Bronchial epithelial cell (primary cell): ENCODE measurements around the gene MICU1. TPM values are rescaled to one million over a fixed set of nuclear protein-coding genes. Genes with fewer than 3 reads are reported as not detected.

ENCODE experiments used
- DNase-seq: peaks from one replicate; pipeline ENCODE4 v3.0.0-alpha.2; 2010; ENCODE audit warnings: low read depth
- FAIRE-seq: peaks from 2 replicates; lab custom pipeline; 2011; peaks lifted over from hg19 to GRCh38; lab: Jason Lieb, UNC
- H3K27me3 ChIP-seq: 2 replicates; pipeline ENCODE4 v1.5.1; 2011; ENCODE audit warnings: low read length; ENCODE audit not compliant: control insufficient read depth, insufficient read depth
- H3K36me3 ChIP-seq: 2 replicates; pipeline ENCODE4 v1.5.1; 2011; ENCODE audit warnings: low read length; ENCODE audit not compliant: control insufficient read depth, insufficient read depth
- H3K4me3 ChIP-seq: 2 replicates; pipeline ENCODE4 v1.5.1; 2011; ENCODE audit warnings: mild to moderate bottlenecking, low read depth, low read length, control low read depth
- total RNA-seq: library from RNA; depleted of rRNA; stranded (reverse); fragments of >200 nt; gene quantifications from 2 replicates; pipeline ENCODE4 v1.2.1, GENCODE V29; 2014
- TF ChIP-seq, protein P1 (sequence below): IDR thresholded peaks from 2 replicates; pipeline ENCODE4 v1.5.1; 2011; ENCODE audit warnings: mild to moderate bottlenecking, moderate library complexity, low read length, control low read depth, inconsistent platforms; ENCODE audit not compliant: insufficient read depth, severe bottlenecking

MICU1 gene
- total RNA-seq, 1 donor from 2014 or later: 20.8 TPM

GRCh38 chr10:72509206-72509799 lies 116.6 kb downstream of the MICU1 start:
- Histone ChIP-seq H3K27me3 (no peaks in the 10 kb centered on the region), H3K4me3 (no peak overlapping the region), H3K36me3 (no peaks in the 10 kb centered on the region)
- TF ChIP-seq, protein P1, sequence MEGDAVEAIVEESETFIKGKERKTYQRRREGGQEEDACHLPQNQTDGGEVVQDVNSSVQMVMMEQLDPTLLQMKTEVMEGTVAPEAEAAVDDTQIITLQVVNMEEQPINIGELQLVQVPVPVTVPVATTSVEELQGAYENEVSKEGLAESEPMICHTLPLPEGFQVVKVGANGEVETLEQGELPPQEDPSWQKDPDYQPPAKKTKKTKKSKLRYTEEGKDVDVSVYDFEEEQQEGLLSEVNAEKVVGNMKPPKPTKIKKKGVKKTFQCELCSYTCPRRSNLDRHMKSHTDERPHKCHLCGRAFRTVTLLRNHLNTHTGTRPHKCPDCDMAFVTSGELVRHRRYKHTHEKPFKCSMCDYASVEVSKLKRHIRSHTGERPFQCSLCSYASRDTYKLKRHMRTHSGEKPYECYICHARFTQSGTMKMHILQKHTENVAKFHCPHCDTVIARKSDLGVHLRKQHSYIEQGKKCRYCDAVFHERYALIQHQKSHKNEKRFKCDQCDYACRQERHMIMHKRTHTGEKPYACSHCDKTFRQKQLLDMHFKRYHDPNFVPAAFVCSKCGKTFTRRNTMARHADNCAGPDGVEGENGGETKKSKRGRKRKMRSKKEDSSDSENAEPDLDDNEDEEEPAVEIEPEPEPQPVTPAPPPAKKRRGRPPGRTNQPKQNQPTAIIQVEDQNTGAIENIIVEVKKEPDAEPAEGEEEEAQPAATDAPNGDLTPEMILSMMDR: no peak
- DNase-seq: no peak
- no peak for FAIRE-seq

DNA sequence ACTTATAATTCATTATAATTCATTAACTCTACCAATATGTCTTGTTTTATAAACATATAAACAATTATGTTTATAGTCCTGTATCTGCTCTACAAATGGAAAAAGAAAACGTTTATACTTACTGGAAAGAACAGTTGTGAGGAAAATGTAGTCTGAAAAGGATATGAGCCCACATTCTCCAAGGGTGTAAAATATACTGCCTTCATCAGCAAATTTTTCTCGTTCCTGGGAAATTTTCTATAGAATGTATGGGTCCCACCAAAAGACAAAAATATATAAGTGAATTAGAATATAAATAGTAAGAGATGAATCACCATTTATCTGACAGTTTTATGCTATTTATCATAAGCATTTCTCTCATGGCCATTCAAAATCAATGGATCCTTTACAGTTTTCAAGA lies 117.8 kb downstream of the MICU1 start:
- no peaks in the 10 kb centered on the region for H3K27me3 ChIP-seq
- DNase-seq (no peak), FAIRE-seq (no peak)
- TF ChIP-seq, protein P1: no peak
- no peaks in the 10 kb centered on the region for H3K36me3 ChIP-seq
- no peak overlapping the region for H3K4me3 ChIP-seq

GRCh38 chr10:72506474-72506873 lies 119.4 kb downstream of the MICU1 start:
- no peak overlapping the region for H3K4me3 ChIP-seq
- no peaks in the 10 kb centered on the region for H3K36me3 ChIP-seq
- TF ChIP-seq, protein P1: no peak
- no peak for DNase-seq
- no peak for FAIRE-seq
- H3K27me3 ChIP-seq: no peaks in the 10 kb centered on the region

DNA sequence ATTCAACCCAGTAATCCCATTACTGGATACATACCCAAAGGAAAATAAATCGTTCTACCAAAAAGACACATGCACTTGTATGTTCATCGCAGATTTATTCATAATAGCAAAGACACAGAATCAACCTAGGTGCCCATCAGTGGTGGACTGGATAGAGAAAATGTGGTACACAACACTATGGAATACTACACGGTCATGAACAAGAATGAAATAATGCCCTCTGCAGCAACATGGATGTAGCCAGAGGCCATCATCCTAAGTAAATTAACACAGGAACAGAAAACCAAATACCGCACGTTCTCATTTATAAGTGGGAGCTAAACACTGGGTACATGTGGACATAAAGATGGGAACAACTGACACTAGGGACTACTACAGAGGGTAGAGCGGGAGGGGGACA lies 120.4 kb downstream of the MICU1 start:
- no peak for FAIRE-seq
- DNase-seq: no peak
- Histone ChIP-seq H3K27me3 (no peaks in the 10 kb centered on the region), H3K4me3 (no peak overlapping the region), H3K36me3 (no peaks in the 10 kb centered on the region)
- TF ChIP-seq, protein P1: no peak

DNA sequence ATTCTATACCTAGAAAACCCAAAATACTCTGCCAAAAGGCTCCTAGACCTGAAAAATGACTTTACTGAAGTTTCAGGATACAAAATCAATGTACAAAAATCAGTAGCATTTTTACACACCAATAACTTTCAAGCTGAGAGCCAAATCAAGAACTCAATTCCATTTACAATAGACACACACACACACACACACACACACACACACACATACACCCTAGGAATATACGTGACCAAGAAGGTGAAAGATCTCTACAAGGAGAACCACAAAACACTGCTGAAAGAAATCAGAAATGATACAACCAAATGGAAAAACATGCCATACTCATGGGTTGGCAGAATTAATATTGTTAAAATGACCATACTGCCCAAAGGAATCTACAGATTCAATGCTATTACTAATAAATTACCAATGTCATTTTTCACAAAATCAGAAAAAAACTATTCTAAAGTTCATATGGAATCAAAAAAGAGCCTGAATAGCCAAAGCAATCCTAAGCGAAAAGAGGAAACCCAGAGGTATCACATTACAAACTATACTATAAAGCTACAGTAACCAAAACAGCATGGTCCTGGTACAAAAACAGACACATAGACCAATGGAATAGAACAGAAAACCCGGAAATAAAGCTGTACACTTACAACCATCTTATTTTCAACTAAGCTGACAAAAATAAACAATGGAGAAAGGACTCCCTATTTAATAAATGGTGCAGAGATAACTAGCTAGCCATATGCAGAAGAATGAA lies 122.0 kb downstream of the MICU1 start:
- TF ChIP-seq, protein P1: no peak
- FAIRE-seq (no peak), DNase-seq (no peak)
- Histone ChIP-seq H3K27me3 (no peaks in the 10 kb centered on the region), H3K4me3 (no peak overlapping the region), H3K36me3 (no peaks in the 10 kb centered on the region)
